HG02943 (cell line): ENCODE results near the gene OR6C4.
"Not testable (repeated sequence)": the region's sequence is repeated elsewhere in the genome, so short reads cannot be mapped to it uniquely, and the experiment has no call there.

ENCODE experiments used
- ATAC-seq: cut with Tn5 transposase; IDR thresholded peaks from one replicate; pipeline ENCODE4 v1.9.1; 2021; ENCODE audit warnings: mild to moderate bottlenecking, low read depth, moderate library complexity; ENCODE audit not compliant: unreplicated experiment

Gene OR6C4

DNA sequence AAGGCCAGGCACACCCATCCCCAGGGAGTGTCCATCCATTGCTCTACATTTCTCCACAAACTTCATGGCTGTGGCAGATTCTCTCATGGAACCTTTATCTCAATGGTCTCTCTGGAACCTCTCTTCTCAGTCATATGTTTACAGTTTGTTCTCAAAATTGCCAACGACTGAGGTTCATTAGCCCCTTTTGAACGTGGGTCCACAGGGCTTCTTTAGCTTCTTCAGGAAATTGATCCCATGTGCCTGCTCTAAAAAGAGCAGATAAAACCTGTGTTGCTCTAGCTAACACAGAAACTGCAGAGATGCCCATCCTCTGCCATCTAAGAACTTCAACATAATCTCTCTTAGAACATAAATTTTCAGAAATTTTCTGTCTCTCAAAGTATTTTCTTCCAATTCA is at the start of gene OR6C4:
Gene OR6C4, plus strand, starts transcription at position 301 of the 400 bp plus-strand sequence. CDS start 1,625 bp downstream, outside the sequence.
- no peak for ATAC-seq

- no peak for ATAC-seq
Measured at GRCh38 chr12:55499810-55500252, 49.6 kb upstream of the OR6C4 start.

- ATAC-seq, result no peak
Measured at GRCh38 chr12:55501601-55502000, 47.8 kb upstream of the OR6C4 start.

GRCh38 chr12:55515696-55516095 is 33.7 kb upstream of the OR6C4 start:
- ATAC-seq, result no peak

- ATAC-seq, result no peak
Measured at GRCh38 chr12:55516391-55516790, 33.0 kb upstream of the OR6C4 start.

- ATAC-seq, result not testable (repeated sequence)
Measured at GRCh38 chr12:55548235-55548634, 1.2 kb upstream of the OR6C4 start.

- no peak for ATAC-seq
Measured at GRCh38 chr12:55548756-55549155, 646 bp upstream of the OR6C4 start.

GRCh38 chr12:55554296-55554695 is 4.9 kb downstream of the OR6C4 start:
- no peak for ATAC-seq

GRCh38 chr12:55570060-55570459 is 20.7 kb downstream of the OR6C4 start:
- ATAC-seq, result not testable (repeated sequence)

GRCh38 chr12:55570689-55571088 is 21.3 kb downstream of the OR6C4 start:
- ATAC-seq, result not testable (repeated sequence)

- no peak for ATAC-seq
Measured at GRCh38 chr12:55572168-55572567, 22.8 kb downstream of the OR6C4 start, which contains the start of gene OR2AP1. TSS of gene OR2AP1 (plus strand) at chr12:55572468. CDS start at chr12:55574415, 1,947 bp downstream.

- no peak for ATAC-seq
Measured at GRCh38 chr12:55582066-55582465, 32.7 kb downstream of the OR6C4 start.

- no peak for ATAC-seq
Measured at GRCh38 chr12:55585817-55586216, 36.4 kb downstream of the OR6C4 start.

GRCh38 chr12:55590152-55590551 is 40.8 kb downstream of the OR6C4 start:
- not testable (repeated sequence) for ATAC-seq
